Superior temporal gyrus (tissue), 1 donor: ENCODE measurements around the gene DNAAF2.
"Not testable (repeated sequence)": the region's sequence is repeated elsewhere in the genome, so short reads cannot be mapped to it uniquely, and the experiment has no call there.

Experiments used
- DNase-seq: peaks from one replicate; pipeline ENCODE4 v3.0.0-alpha.2; 2016; ENCODE audit errors: extremely low spot score

The DNAAF2 gene, protein sequence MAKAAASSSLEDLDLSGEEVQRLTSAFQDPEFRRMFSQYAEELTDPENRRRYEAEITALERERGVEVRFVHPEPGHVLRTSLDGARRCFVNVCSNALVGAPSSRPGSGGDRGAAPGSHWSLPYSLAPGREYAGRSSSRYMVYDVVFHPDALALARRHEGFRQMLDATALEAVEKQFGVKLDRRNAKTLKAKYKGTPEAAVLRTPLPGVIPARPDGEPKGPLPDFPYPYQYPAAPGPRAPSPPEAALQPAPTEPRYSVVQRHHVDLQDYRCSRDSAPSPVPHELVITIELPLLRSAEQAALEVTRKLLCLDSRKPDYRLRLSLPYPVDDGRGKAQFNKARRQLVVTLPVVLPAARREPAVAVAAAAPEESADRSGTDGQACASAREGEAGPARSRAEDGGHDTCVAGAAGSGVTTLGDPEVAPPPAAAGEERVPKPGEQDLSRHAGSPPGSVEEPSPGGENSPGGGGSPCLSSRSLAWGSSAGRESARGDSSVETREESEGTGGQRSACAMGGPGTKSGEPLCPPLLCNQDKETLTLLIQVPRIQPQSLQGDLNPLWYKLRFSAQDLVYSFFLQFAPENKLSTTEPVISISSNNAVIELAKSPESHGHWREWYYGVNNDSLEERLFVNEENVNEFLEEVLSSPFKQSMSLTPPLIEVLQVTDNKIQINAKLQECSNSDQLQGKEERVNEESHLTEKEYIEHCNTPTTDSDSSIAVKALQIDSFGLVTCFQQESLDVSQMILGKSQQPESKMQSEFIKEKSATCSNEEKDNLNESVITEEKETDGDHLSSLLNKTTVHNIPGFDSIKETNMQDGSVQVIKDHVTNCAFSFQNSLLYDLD

GRCh38 chr14:49634547-49635334 lies at the start of gene DNAAF2:
Gene DNAAF2, minus strand, starts transcription at chr14:49635244. Its CDS starts 95 bp downstream, at chr14:49635149.
- peak; percentile 40 for DNase-seq

DNA sequence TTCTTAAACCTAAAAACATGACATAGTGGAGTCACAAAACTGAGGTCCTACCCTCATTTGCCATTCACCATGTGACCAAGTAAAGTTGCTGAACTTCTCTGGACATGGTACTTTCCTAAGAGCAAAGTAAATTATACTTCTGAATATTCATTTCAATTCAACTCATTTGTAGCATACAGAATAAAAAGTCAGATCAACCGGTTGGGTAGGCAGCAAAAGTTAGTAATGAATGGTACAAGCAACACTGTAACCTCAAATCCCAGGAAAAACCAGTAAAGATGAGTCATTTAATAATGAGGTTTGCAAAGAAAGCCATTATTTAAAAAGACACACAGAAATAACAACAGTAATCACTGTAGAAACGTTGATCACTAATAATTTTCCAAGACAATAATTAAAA lies 44.2 kb upstream of the DNAAF2 start:
- no peak for DNase-seq

- no peak for DNase-seq
These were observed 42.6 kb upstream of the DNAAF2 start for GRCh38 chr14:49677643-49678042.

- no peak for DNase-seq
These were observed 38.5 kb upstream of the DNAAF2 start for GRCh38 chr14:49673586-49673985.

- no peak for DNase-seq
These were observed 35.4 kb upstream of the DNAAF2 start for GRCh38 chr14:49670475-49670874.

GRCh38 chr14:49659526-49660455 lies 24.7 kb upstream of the DNAAF2 start:
- DNase-seq: no peak

GRCh38 chr14:49657500-49657899 lies 22.5 kb upstream of the DNAAF2 start:
- not testable (repeated sequence) for DNase-seq

DNA sequence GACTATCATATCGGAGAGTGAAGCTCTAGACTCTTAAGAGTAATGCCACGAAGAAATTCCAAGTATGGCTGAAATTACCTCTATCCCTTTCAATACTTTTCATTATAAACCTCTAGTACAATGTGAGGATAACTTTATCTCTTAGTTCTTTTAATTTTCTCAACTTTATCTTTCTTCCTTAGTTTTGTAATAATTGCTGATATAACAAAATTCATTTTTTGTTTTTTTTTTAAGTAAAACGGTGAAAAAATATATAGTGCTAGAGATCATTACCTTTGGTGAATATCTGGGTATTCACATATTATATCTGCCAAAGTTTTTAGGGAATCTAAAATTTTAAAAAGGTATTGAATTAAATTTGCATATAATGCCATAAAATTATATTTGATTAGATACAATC lies 19.5 kb upstream of the DNAAF2 start:
- no peak for DNase-seq

- DNase-seq: no peak
These were observed 18.5 kb upstream of the DNAAF2 start for GRCh38 chr14:49653508-49653907.

DNA sequence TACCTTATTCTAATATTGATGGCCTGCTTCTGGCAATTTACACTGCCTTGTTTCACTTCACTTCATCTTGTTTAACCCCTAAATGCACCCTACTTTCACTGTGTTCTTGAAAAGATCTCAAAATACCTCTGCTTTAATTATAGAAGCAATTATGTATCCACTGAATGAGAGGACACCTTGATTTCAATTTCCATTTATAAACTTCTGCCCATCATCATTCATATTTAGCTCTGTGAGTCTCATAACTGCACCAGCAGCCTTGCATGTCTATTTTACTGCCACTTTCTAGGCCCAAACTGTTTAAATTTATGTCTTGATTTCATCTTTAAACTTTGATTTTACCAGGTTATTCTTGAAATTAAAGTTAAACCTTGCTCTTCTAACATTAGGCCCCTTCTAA lies 7.1 kb upstream of the DNAAF2 start:
- DNase-seq: no peak

DNA sequence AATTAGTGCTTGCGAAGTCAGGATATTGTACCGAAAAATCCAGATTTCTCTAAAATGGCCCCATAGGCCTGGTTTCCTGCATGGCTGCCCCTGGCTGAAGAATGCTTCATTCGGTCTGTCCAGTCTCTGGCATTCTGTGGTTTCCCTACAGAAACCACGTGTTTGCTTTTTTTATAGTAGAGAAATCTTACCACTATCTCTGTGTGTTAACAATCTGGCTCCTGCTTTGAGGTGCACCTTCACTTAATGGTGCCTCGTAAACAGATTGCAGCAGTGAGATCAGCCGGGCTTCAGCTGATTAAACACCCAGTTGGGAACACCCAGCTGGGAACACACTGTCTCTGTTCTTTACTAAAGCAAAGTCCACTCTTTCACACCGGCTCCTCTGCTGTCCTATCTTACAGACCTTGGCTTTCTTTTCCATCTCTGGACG lies 6.7 kb upstream of the DNAAF2 start:
- peak; percentile 58 for DNase-seq

- DNase-seq: no peak
These were observed 5.7 kb upstream of the DNAAF2 start for GRCh38 chr14:49640540-49641417.

DNA sequence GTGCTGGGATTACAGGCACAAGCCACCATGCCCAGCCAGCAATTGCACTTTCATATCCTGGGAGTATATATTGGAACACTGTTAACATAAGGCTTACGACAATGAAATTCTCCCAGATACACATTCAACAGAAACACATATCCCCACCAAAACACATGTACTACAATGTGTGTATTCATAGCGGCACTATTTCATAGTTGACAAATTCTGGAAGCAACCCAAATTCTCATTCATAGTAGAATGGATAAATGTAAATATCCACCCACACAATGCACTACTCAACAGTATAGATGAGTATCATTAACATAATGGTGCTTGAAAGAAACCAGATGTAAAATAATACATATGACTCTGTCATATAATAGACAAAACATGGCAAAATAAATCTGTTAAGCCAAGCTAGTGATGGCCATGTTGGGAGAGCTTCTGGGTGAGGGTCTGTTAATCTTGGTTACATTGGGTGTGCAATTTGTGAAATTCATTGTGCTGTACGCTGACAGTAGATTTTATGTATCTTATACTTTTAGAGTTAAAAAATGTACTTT lies 2.6 kb upstream of the DNAAF2 start:
- DNase-seq: no peak

GRCh38 chr14:49636866-49637265 lies 1.8 kb upstream of the DNAAF2 start:
- no peak for DNase-seq

- peak; percentile 94 for DNase-seq
These were observed 1.2 kb downstream of the DNAAF2 start for GRCh38 chr14:49633640-49634546.

DNA sequence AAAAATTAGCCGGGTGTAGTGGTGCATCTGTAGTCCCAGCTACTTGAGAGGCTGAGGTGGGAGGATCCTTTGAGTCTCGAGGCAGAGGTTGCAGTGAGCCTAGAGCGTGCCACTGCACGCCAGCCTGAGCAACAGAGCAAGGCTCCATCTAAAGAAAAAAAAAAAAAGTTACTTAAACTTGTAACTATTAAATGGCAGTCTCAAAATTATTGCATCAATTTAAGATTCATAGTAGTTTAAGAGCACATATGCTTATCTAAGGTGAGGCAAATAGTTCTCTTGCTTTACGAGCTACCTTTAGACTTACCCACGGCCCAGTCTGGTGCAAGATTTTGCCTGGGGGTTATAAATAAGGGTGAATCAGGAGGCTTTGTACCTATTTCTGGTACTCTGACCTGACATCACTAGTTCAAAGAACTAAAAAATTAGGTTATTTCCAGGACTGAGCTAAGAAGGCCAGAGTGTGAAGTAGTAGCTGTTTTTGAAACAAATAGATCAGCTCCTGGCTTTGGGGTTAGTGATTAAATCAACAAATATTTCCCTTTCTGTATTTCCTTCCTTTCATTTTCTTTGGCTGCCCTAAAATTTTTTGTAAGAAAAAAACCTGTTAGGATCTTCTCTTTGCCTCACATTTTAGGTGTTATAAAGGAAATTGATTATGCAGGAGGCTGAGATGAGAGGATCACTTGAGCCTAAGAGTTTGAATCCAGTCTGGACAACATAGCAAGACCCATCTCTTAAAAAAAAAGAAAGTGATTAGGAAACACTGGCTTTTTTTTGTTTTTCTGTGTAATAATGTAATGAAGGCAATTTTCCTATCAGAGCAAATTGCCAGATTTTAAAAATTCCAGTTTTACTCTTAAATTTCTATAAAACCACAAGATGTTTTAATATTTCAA lies 10.9 kb downstream of the DNAAF2 start:
- no peak for DNase-seq

DNA sequence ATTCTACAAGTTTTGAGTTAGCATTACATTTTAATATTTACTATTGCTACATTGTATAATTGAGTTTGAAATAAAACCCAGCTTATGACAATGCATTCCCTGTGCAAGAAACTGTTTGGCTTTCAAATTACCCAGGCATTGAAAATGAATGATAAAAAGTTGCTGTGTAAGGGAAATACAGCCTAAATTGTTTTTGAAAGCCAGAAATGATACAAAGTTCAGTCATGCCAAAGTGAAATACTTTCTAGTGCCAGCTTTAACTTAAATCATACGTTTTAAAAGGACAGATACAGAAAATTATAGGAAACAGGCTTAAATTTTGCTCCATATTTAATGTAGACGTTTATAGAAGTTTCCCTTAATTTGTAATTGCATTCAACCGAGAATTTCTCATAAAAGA lies 11.7 kb downstream of the DNAAF2 start:
- DNase-seq: no peak
